Measurements from ENCODE around the gene SV2C. TPM values are rescaled to one million over a fixed set of nuclear protein-coding genes. Genes with fewer than 3 reads are reported as not detected.

Gene SV2C
- total RNA-seq, 5 donors from 2014 or later (not counting 1 experiment from before 2014, with no cell fraction given), result 0.03 to 0.07 (median 0.03) TPM; not detected in 2

DNA sequence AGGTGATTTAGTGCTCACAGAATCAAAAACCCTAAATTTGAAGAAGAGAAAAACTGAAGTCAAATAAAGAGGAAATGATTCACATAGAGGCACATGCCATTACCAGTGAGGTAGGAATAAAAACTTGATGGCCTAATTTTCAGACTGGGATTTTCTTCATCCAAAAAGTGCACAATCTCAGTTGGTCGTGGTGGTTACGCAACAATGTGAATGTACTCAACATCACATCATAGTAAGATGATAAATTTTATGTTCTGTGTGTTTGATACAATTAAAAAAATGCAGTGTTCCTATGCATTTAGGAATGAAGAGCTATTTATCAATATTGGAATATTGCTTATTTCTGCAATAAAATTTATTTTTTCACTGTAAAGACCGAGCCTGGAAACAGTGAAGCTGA, 60.7 kb downstream of the SV2C start:
- H3K4me3 ChIP-seq (ENCODE audit: control insufficient read depth in 1 of 2, extremely low read depth in 1 of 2, low read length in 1 of 2), result no peak overlapping the region
- no peaks in the 10 kb centered on the region for H3K4me1 Mint-ChIP-seq
- ChIA-PET CTCF (interaction anchor here in 1 of 2 donors (0.8 kb wide), 1 partner anchor 32 kb away, joined by 3 read pairs; no protein-coding TSS in a partner anchor), POLR2A (interaction anchor here in 1 of 2 donors (0.6 kb wide), 1 partner anchor 541 kb away, joined by 4 read pairs; no protein-coding TSS in a partner anchor)
- H3K4me1 ChIP-seq (ENCODE audit: control insufficient read depth in 1 of 2, extremely low read depth in 1 of 2, insufficient read depth in 2 of 2, low read length in 2 of 2), result no peaks in the 10 kb centered on the region
- no peaks in the 10 kb centered on the region for H3K27me3 ChIP-seq (replicated peaks in 1 of 2; ENCODE audit: control insufficient read depth in 2 of 2, extremely low read depth in 1 of 2, insufficient read depth in 2 of 2, low read length in 1 of 2)
- H3K36me3 ChIP-seq (ENCODE audit: control insufficient read depth in 2 of 2, extremely low read depth in 1 of 2, insufficient read depth in 1 of 2, low read length in 1 of 2), result no peaks in the 10 kb centered on the region
- no CpG with 5 or more reads among the region's 3 CpGs for WGBS (ENCODE audit: insufficient coverage)
- DNase-seq (no peak), ATAC-seq (replicated peaks in 1 of 4) (no peak)
- no peak overlapping the region for H3K27ac ChIP-seq (ENCODE audit: low read length)
- peaks cover 2 to 16% of the 10 kb centered on the region in 2 donors for H3K27me3 Mint-ChIP-seq
- H3K27ac Mint-ChIP-seq, result no peak overlapping the region
- H3K36me3 Mint-ChIP-seq, result no peaks in the 10 kb centered on the region
- H3K4me3 Mint-ChIP-seq, result no peak overlapping the region
- H3K9me3 Mint-ChIP-seq, result no peaks in the 10 kb centered on the region
- H3K9me3 ChIP-seq, result no peaks in the 10 kb centered on the region

DNA sequence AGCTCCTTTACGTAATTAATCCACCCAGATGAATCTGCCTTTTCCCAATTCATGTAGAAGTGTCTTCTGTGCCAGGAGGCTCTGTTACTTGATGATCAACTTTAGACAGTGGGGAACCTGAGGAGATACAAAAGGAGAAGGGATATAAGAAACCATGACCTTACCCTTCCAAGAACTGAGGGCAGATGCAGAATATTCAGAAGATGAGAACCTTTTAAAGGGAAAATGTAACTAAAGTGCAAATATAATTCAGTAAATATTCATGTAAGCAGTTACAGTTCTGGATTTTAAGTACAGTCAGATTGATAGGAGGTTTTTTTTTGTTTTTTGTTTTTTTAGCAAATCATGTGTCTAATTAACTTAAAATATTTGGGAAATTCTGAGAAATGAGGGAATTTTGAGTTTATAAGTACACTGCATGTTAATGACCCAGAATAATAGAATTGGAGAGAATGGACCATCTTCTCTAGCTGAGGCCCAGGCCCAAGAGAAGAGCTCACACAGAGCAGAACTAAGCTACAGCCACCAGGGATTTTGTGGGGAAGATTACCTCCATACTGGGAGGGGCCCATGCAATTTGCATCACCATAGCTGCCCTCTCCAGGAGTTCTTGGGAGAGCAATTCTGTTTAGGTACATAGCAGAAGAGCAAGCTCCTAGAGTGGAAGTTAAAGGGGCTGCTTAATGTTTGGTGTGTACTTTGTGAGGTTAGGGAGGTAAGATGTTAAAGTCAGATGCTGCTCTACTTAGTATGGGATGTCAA, 61.5 kb downstream of the SV2C start:
- ATAC-seq (replicated peaks in 1 of 4) (no peak), DNase-seq (no peak)
- Mint-ChIP-seq H3K27ac (no peak overlapping the region), H3K4me1 (no peaks in the 10 kb centered on the region), H3K36me3 (no peaks in the 10 kb centered on the region), H3K4me3 (no peak overlapping the region), H3K27me3 (peaks cover 0 to 15% of the 10 kb centered on the region in 2 donors), H3K9me3 (no peaks in the 10 kb centered on the region)
- no CpG with 5 or more reads among the region's 1 CpG for WGBS (ENCODE audit: insufficient coverage)
- H3K36me3 ChIP-seq (ENCODE audit: control insufficient read depth in 2 of 2, extremely low read depth in 1 of 2, insufficient read depth in 1 of 2, low read length in 1 of 2), result no peaks in the 10 kb centered on the region
- POLR2A ChIA-PET, result no interaction called here
- no peaks in the 10 kb centered on the region for H3K4me1 ChIP-seq (ENCODE audit: control insufficient read depth in 1 of 2, extremely low read depth in 1 of 2, insufficient read depth in 2 of 2, low read length in 2 of 2)
- H3K27me3 ChIP-seq (replicated peaks in 1 of 2; ENCODE audit: control insufficient read depth in 2 of 2, extremely low read depth in 1 of 2, insufficient read depth in 2 of 2, low read length in 1 of 2), result no peaks in the 10 kb centered on the region
- CTCF ChIA-PET, result interaction anchor here in 1 of 2 donors (0.8 to 1.4 kb wide), 2 partner anchors 30 to 32 kb away, joined by 3 to 4 read pairs; no protein-coding TSS in a partner anchor
- no peak overlapping the region for H3K27ac ChIP-seq (ENCODE audit: low read length)
- H3K9me3 ChIP-seq, result no peaks in the 10 kb centered on the region
- H3K4me3 ChIP-seq (ENCODE audit: control insufficient read depth in 1 of 2, extremely low read depth in 1 of 2, low read length in 1 of 2), result no peak overlapping the region

DNA sequence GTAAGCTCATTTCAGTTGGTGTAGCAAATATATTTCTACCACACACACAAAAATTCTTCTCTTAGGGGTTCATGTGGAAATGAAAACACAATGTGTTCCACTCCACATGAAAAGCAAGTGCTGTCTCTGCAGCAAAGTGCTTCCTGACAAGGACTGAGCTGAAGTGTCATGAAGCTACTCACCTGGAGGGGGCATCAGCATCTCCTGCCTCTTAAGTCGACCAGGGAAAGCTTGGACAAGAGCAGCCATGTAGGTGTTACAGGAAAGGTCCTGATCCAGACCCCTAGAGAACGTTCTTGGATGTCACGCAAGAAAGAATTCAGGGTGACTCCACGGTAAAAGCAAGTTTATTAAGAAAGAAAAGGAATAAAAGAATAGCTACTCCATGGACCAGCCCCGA, 62.8 kb downstream of the SV2C start:
- DNase-seq (peak in 3 of 35 experiments; percentile 1 to 31 (median 1)), ATAC-seq (replicated peaks in 1 of 4) (no peak)
- H3K4me1 ChIP-seq (ENCODE audit: control insufficient read depth in 1 of 2, extremely low read depth in 1 of 2, insufficient read depth in 2 of 2, low read length in 2 of 2), result no peaks in the 10 kb centered on the region
- Mint-ChIP-seq H3K4me3 (no peak overlapping the region), H3K4me1 (no peaks in the 10 kb centered on the region), H3K36me3 (no peaks in the 10 kb centered on the region), H3K27ac (no peak overlapping the region), H3K9me3 (no peaks in the 10 kb centered on the region), H3K27me3 (peaks cover 0 to 11% of the 10 kb centered on the region in 2 donors)
- H3K36me3 ChIP-seq (ENCODE audit: control insufficient read depth in 2 of 2, extremely low read depth in 1 of 2, insufficient read depth in 1 of 2, low read length in 1 of 2), result no peaks in the 10 kb centered on the region
- H3K27me3 ChIP-seq (replicated peaks in 1 of 2; ENCODE audit: control insufficient read depth in 2 of 2, extremely low read depth in 1 of 2, insufficient read depth in 2 of 2, low read length in 1 of 2), result no peaks in the 10 kb centered on the region
- no peak overlapping the region for H3K27ac ChIP-seq (ENCODE audit: low read length)
- WGBS (ENCODE audit: insufficient coverage), result 54% methylated on average over 2 of the region's 5 CpGs
- no peak overlapping the region for H3K4me3 ChIP-seq (ENCODE audit: control insufficient read depth in 1 of 2, extremely low read depth in 1 of 2, low read length in 1 of 2)
- H3K9me3 ChIP-seq, result no peaks in the 10 kb centered on the region
- CTCF ChIA-PET, result interaction anchor here in 1 of 2 donors (1.2 to 1.6 kb wide), 3 partner anchors 18 to 30 kb away, joined by 4 to 5 read pairs (median 4); no protein-coding TSS in a partner anchor
- POLR2A ChIA-PET, result interaction anchor here in 1 of 2 donors (0.8 kb wide), 1 partner anchor 37 kb away, joined by 3 read pairs; no protein-coding TSS in a partner anchor

DNA sequence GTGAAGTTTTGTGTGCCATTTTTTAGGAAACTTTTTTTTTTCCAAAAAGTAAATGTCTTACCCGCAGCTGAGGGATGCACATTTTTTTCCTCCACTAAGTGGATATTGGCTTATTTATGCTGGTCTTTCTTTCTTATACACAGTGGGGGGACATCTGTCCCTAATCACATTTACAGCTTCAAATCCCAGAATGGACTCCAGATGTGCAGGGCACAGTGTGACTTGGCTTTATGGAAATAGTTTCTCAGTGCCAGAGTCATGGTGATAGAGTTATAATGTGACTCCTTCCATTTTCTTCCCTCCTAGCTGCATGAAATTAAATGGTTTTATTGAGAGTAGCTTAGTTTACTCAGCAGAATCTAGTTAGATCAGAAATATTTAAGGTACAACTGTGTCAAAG, 66.5 kb downstream of the SV2C start:
- Mint-ChIP-seq H3K27me3 (peaks cover 6 to 23% of the 10 kb centered on the region in 2 donors), H3K4me1 (no peaks in the 10 kb centered on the region), H3K36me3 (no peaks in the 10 kb centered on the region), H3K9me3 (no peaks in the 10 kb centered on the region), H3K4me3 (no peak overlapping the region), H3K27ac (no peak overlapping the region)
- DNase-seq (no peak), ATAC-seq (replicated peaks in 1 of 4) (no peak)
- peaks cover 0 to 3% of the 10 kb centered on the region in 2 experiments for H3K27me3 ChIP-seq (replicated peaks in 1 of 2; ENCODE audit: control insufficient read depth in 2 of 2, extremely low read depth in 1 of 2, insufficient read depth in 2 of 2, low read length in 1 of 2)
- H3K4me1 ChIP-seq (ENCODE audit: control insufficient read depth in 1 of 2, extremely low read depth in 1 of 2, insufficient read depth in 2 of 2, low read length in 2 of 2), result no peaks in the 10 kb centered on the region
- no peaks in the 10 kb centered on the region for H3K9me3 ChIP-seq
- no CpG with 5 or more reads among the region's 1 CpG for WGBS (ENCODE audit: insufficient coverage)
- H3K36me3 ChIP-seq (ENCODE audit: control insufficient read depth in 2 of 2, extremely low read depth in 1 of 2, insufficient read depth in 1 of 2, low read length in 1 of 2), result no peaks in the 10 kb centered on the region
- CTCF ChIA-PET, result no interaction called here
- H3K4me3 ChIP-seq (ENCODE audit: control insufficient read depth in 1 of 2, extremely low read depth in 1 of 2, low read length in 1 of 2), result no peak overlapping the region
- no peak overlapping the region for H3K27ac ChIP-seq (ENCODE audit: low read length)
- POLR2A ChIA-PET, result no interaction called here

DNA sequence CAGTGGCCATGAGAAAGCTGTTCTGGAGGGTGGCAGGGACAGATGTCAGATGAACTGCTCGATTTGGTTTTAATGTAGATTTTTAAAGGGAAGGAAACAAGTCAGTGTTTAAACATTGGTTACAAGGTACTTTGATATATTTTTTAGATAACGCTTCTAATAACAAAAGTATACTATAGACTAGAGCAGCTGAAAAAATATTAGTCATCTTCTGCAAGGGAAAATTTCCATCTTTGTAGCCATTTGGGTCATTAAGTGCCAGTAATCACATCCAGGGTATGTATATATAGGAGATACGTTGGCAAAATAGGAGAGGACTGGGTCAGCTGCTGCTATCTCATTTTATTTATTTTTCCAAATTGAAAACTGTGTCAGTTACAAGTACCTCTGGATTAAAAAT, 69.0 kb downstream of the SV2C start:
- Histone ChIP-seq H3K27ac (ENCODE audit: low read length) (no peak overlapping the region), H3K27me3 (replicated peaks in 1 of 2; ENCODE audit: control insufficient read depth in 2 of 2, extremely low read depth in 1 of 2, insufficient read depth in 2 of 2, low read length in 1 of 2) (peaks cover 0 to 3% of the 10 kb centered on the region in 2 experiments), H3K4me3 (ENCODE audit: control insufficient read depth in 1 of 2, extremely low read depth in 1 of 2, low read length in 1 of 2) (no peak overlapping the region), H3K4me1 (ENCODE audit: control insufficient read depth in 1 of 2, extremely low read depth in 1 of 2, insufficient read depth in 2 of 2, low read length in 2 of 2) (no peaks in the 10 kb centered on the region), H3K36me3 (ENCODE audit: control insufficient read depth in 2 of 2, extremely low read depth in 1 of 2, insufficient read depth in 1 of 2, low read length in 1 of 2) (no peaks in the 10 kb centered on the region), H3K9me3 (no peaks in the 10 kb centered on the region)
- POLR2A ChIA-PET, result no interaction called here
- DNase-seq (no peak), ATAC-seq (replicated peaks in 1 of 4) (no peak)
- H3K36me3 Mint-ChIP-seq, result peaks cover under 1% of the 10 kb centered on the region
- WGBS (ENCODE audit: insufficient coverage), result 60% methylated on average over 1 of the region's 3 CpGs
- no peaks in the 10 kb centered on the region for H3K4me1 Mint-ChIP-seq
- H3K27ac Mint-ChIP-seq, result no peak overlapping the region
- H3K4me3 Mint-ChIP-seq, result no peak overlapping the region
- CTCF ChIA-PET, result no interaction called here
- peaks cover 8 to 12% (median 10%) of the 10 kb centered on the region in 3 donors for H3K9me3 Mint-ChIP-seq
- peaks cover 6 to 34% of the 10 kb centered on the region in 2 donors for H3K27me3 Mint-ChIP-seq

DNA sequence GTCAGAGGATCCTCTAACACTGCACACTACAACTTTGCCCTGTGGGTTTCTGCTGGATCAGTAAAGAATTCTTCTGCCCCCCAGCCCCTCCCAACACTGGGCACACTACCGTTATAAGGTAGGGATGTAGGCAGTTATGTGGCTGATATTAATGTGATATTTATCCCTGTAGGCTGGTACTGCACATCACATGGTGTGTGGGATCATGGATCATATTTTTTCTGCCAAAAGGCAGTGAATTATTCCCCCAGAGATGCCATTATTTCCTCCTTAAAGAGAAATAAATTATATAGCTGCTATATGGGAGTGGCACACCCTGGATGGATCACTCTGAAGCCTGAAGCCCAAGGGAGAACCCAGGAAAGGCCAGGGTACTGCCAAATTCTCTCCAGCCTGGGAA, 69.5 kb downstream of the SV2C start:
- peaks cover 0 to 3% of the 10 kb centered on the region in 2 experiments for H3K27me3 ChIP-seq (replicated peaks in 1 of 2; ENCODE audit: control insufficient read depth in 2 of 2, extremely low read depth in 1 of 2, insufficient read depth in 2 of 2, low read length in 1 of 2)
- CTCF ChIA-PET, result no interaction called here
- Mint-ChIP-seq H3K4me3 (no peak overlapping the region), H3K27me3 (peaks cover 6 to 34% of the 10 kb centered on the region in 2 donors), H3K36me3 (peaks cover 3% of the 10 kb centered on the region), H3K9me3 (peaks cover 10 to 15% (median 11%) of the 10 kb centered on the region in 3 donors), H3K4me1 (no peaks in the 10 kb centered on the region), H3K27ac (no peak overlapping the region)
- no peak overlapping the region for H3K27ac ChIP-seq (ENCODE audit: low read length)
- DNase-seq, result no peak
- no peak overlapping the region for H3K4me3 ChIP-seq (ENCODE audit: control insufficient read depth in 1 of 2, extremely low read depth in 1 of 2, low read length in 1 of 2)
- H3K9me3 ChIP-seq, result no peaks in the 10 kb centered on the region
- POLR2A ChIA-PET, result no interaction called here
- no peak for ATAC-seq (replicated peaks in 1 of 4)
- no peaks in the 10 kb centered on the region for H3K4me1 ChIP-seq (ENCODE audit: control insufficient read depth in 1 of 2, extremely low read depth in 1 of 2, insufficient read depth in 2 of 2, low read length in 2 of 2)
- WGBS (ENCODE audit: insufficient coverage), result no CpG with 5 or more reads among the region's 1 CpG
- no peaks in the 10 kb centered on the region for H3K36me3 ChIP-seq (ENCODE audit: control insufficient read depth in 2 of 2, extremely low read depth in 1 of 2, insufficient read depth in 1 of 2, low read length in 1 of 2)

Measured in T-cell (primary cell).